Measurements from ENCODE around the gene DHCR7.

- TF ChIP-seq YY1 (IDR thresholded peaks at IDR 0.05; ENCODE audit: insufficient read depth, insufficient read length) (no peak), SUZ12 (IDR thresholded peaks at IDR 0.05; ENCODE audit: extremely low read depth, insufficient read depth, insufficient read length) (no peak)
These were observed 43.7 kb upstream of the DHCR7 start for GRCh38 chr11:71491940-71492339.
